Ovary (tissue), 9 donors: ENCODE results near the gene CLIP2. TPM values are rescaled to one million over a fixed set of nuclear protein-coding genes. Genes with fewer than 3 reads are reported as not detected.
"Not testable (repeated sequence)": the region's sequence is repeated elsewhere in the genome, so short reads cannot be mapped to it uniquely, and the experiment has no call there.

Source experiments
- DNase-seq, 5 donors: peaks; one replicate each; pipeline ENCODE4 v3.0.0-alpha.2; 2019 to 2020
- H3K27ac ChIP-seq, 2 donors: fragments of 200-600 bp; one replicate each; pipeline versions ENCODE4 v1.5.1 to v1.8.0; 2019 to 2022
- H3K27me3 ChIP-seq: fragments of 200-600 bp; one replicate; pipeline ENCODE4 v1.8.0; 2022
- H3K36me3 ChIP-seq: fragments of 200-600 bp; sonication (generic); one replicate; pipeline ENCODE4 v1.5.1; 2019
- H3K4me1 ChIP-seq: one replicate; pipeline ENCODE4 v1.8.1; 2013; ENCODE audit warnings: mild to moderate bottlenecking, moderate library complexity; ENCODE audit not compliant: insufficient read depth
- H3K4me3 ChIP-seq: fragments of 200-600 bp; sonication (generic); one replicate; pipeline ENCODE4 v1.5.1; 2017
- H3K9me3 ChIP-seq, 2 donors: fragments of 200-600 bp in 1 of 2; sonication (generic) in 1 of 2; one replicate each; pipeline versions ENCODE4 v1.5.1 to v1.8.1; 2013 to 2019; ENCODE audit warnings: mild to moderate bottlenecking in 1 of 2, moderate library complexity in 1 of 2
- EP300 ChIP-seq: sonication (generic); formaldehyde crosslinking; IDR thresholded peaks from one replicate; pipeline ENCODE4 v1.6.1; 2017; ENCODE audit warnings: antibody characterized with exemption
- POLR2A ChIP-seq: fragments of 450-650 bp; IDR thresholded peaks from one replicate; pipeline ENCODE4 v1.6.1; 2017; ENCODE audit warnings: antibody characterized with exemption, mild to moderate bottlenecking, moderate library complexity
- WGBS, 3 donors: extraction: QIAGEN DNeasy Blood & Tissue Kit in 1 of 3; methylation state at CpG; one replicate each; pipeline versions ENCODE4 v1.1.5 to v1.1.7; 2013 to 2017; 5-methylcytosine and 5-hydroxymethylcytosine counted together
- intact Hi-C, 4 donors: fragments of 100-400 bp; cut with DNase I; formaldehyde crosslinking; loops; one replicate each; pipeline versions ENCODE4 v1.11.0 to v1.15.1; 2022 to 2023
- polyA plus RNA-seq, 2 donors: library from polyadenylated mRNA; stranded (reverse); fragments of 200-250 nt in 1 of 2; fragments of 350-450 nt in 1 of 2; fragmentation: Illumina TruSeq in 1 of 2; extraction: RNeasy Lipid Tissue Mini Kit (QIAGEN cat#74804) in 1 of 2; gene quantifications; one replicate each; pipeline ENCODE4 v1.2.3, GENCODE V29; 2013 to 2014
- total RNA-seq, 7 donors: library from RNA; depleted of rRNA in 2 of 7; stranded (reverse); fragments of >200 nt in 2 of 7; fragmentation: NEBNext Ultra II Directional in 3 of 7; extraction: Animal tissue kit (Norgen Biotek cat#: 25700) in 3 of 7; gene quantifications; one replicate each; pipeline versions ENCODE4 v1.1.0 to v1.2.4, GENCODE V29; 2016 to 2023
- TF ChIP-seq, protein P1 (sequence below), 3 donors: fragments of 450-650 bp in 2 of 3; fragments of 200-600 bp in 1 of 3; IDR thresholded peaks; one replicate each; pipeline versions ENCODE4 v1.5.1 to v1.8.0; 2016 to 2022; ENCODE audit warnings: antibody characterized with exemption in 3 of 3, mild to moderate bottlenecking in 1 of 3
- donor health status: DM: no; HTN: no; CAD: no; lungs with moderate emphysema.
- donor health status: DM: no; HTN: no; CAD: no.
- donor health status: Bipolar disorder and iron deficiency.
- donor health status: DM: yes; HTN: yes; CAD: no.
- donor health status: DM: no; HTN: no; CAD: no.
- donor health status: DM: yes; HTN: yes; CAD: no.

CLIP2 gene
- total and polyA plus RNA-seq, 9 donors, result 5.1 to 51.5 (median 28.9) TPM

DNA sequence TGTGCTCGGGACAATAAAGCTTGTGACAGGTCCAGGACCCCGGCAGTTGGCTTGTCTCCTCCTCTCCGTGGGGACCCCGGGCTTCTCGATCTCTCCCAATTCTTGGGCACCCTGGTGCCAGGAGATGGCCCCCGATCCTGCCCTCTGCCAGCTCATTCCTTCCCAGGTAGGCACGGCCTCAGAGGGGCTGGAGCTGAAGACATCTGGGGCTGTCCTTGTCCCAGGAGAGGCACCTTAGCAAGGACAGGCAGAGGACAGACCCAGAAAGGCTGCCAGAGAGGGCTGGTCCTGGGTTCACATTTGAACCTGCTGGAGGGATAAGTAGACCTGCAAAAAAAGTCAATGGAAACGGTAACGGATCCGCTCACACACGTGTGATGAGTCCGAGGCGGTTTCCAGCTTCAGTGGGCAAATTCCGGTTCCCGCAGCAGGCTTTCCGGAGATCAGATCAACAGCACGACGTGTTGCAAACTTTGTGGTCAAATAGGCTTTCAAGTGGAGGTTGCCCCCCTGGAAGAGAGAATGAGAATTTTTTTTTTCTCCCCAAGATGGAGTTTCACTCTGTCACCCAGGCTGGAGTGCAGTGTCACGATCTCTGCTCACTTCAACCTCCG lies 116.8 kb downstream of the CLIP2 start:
- no peak for DNase-seq
- no peak overlapping the region for H3K4me3 ChIP-seq
- no peaks in the 10 kb centered on the region for H3K27me3 ChIP-seq
- WGBS, 3 donors, result 83 to 86% (median 85%) methylated on average over 20 of the region's 20 CpGs
- no peak overlapping the region for H3K27ac ChIP-seq
- H3K9me3 ChIP-seq, result no peaks in the 10 kb centered on the region
- H3K4me1 ChIP-seq, result no peaks in the 10 kb centered on the region
- TF ChIP-seq EP300, result no peak
- TF ChIP-seq, protein P1, sequence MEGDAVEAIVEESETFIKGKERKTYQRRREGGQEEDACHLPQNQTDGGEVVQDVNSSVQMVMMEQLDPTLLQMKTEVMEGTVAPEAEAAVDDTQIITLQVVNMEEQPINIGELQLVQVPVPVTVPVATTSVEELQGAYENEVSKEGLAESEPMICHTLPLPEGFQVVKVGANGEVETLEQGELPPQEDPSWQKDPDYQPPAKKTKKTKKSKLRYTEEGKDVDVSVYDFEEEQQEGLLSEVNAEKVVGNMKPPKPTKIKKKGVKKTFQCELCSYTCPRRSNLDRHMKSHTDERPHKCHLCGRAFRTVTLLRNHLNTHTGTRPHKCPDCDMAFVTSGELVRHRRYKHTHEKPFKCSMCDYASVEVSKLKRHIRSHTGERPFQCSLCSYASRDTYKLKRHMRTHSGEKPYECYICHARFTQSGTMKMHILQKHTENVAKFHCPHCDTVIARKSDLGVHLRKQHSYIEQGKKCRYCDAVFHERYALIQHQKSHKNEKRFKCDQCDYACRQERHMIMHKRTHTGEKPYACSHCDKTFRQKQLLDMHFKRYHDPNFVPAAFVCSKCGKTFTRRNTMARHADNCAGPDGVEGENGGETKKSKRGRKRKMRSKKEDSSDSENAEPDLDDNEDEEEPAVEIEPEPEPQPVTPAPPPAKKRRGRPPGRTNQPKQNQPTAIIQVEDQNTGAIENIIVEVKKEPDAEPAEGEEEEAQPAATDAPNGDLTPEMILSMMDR (IDR thresholded peaks at IDR 0.05), result no peak
- no peak for TF ChIP-seq POLR2A
- H3K36me3 ChIP-seq, result no peaks in the 10 kb centered on the region
- intact Hi-C loops, result loop anchor here in 2 of 4 donors (10.0 kb wide), 2 partner anchors 341 to 541 kb away; partner anchors contain the start of gene TMEM270 (in 1 of the 2)

DNA sequence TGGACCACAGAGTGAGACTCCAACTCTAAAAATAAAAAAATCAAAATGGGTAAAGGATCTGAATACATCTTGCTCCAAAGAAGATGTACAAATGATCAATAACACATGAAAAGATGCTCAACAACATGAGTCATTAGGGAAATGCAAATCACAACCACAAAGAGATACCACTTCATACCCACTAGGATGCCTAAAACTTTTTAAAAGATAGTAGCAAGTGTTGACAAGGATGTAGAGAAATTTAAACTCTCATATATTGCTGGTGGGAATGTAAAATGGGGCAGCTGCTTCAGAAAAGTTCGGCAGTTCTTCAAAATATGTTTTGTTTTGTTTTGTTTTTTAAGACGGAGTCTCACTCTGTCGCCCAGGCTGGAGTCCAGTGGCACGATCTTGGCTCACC lies 118.8 kb downstream of the CLIP2 start:
- Histone ChIP-seq H3K36me3 (no peaks in the 10 kb centered on the region), H3K4me1 (no peaks in the 10 kb centered on the region), H3K4me3 (no peak overlapping the region), H3K27me3 (no peaks in the 10 kb centered on the region), H3K9me3 (no peaks in the 10 kb centered on the region), H3K27ac (no peak overlapping the region)
- 25 to 62% (median 26%) methylated on average over 4 of the region's 4 CpGs for WGBS, 3 donors
- no peak for DNase-seq
- TF ChIP-seq, protein P1 (IDR thresholded peaks at IDR 0.05), result no peak
- no peak for TF ChIP-seq EP300
- TF ChIP-seq POLR2A, result no peak
- intact Hi-C loops, result loop anchor here in 2 of 4 donors (10.0 kb wide), 2 partner anchors 343 to 543 kb away; partner anchors contain the start of gene TMEM270 (in 1 of the 2)

DNA sequence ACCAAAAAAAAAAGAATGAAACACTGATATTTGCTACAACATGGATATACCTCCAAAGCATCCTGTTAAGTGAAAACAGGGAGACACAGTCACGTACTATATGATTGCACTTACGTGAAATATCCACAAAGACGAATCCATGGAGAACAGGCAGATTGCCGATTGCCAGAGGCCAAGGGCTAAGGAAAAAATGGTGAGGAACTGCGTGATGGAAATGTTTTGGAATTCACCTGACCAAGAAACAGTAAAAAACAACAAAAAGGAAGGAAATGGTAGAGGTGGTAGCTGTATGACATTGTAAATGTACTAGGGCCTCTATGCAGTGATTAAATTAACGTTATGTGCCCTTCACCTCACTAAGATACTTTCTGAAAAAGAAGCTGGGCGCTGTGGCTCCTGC lies 120.4 kb downstream of the CLIP2 start:
- Histone ChIP-seq H3K36me3 (no peaks in the 10 kb centered on the region), H3K9me3 (no peaks in the 10 kb centered on the region), H3K4me3 (no peak overlapping the region), H3K4me1 (no peaks in the 10 kb centered on the region), H3K27me3 (no peaks in the 10 kb centered on the region), H3K27ac (no peak overlapping the region)
- WGBS, 3 donors, result 48 to 67% (median 55%) methylated on average over 7 of the region's 7 CpGs
- intact Hi-C loops, result loop anchor here in 2 of 4 donors (10.0 kb wide), 2 partner anchors 345 to 545 kb away; partner anchors contain the start of gene TMEM270 (in 1 of the 2)
- DNase-seq, result no peak
- TF ChIP-seq, protein P1 (IDR thresholded peaks at IDR 0.05), result no peak
- no peak for TF ChIP-seq EP300
- TF ChIP-seq POLR2A, result no peak

DNA sequence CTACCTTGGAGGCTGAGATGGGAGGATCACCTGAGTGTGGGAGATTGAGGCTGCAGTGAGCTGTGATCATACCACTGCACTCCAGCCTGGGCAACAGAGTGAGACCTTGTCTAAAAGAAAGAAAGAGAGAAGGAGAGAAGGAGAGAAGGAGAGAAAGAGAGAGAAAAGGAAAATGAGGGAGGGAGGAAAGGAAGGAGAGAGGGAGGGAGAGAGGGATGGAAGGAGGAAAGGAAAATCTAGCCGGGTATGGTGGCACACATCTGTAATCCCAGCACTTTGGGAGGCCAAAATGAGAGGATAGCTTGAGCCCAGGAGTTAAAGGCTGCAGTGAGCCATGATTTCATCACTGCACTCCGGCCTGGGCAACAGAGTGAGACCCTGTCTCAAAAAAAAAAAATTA lies 121.6 kb downstream of the CLIP2 start:
- WGBS, 3 donors, result 42 to 53% (median 51%) methylated on average over 2 of the region's 2 CpGs
- H3K4me3 ChIP-seq, result no peak overlapping the region
- H3K9me3 ChIP-seq, result no peaks in the 10 kb centered on the region
- no peaks in the 10 kb centered on the region for H3K27me3 ChIP-seq
- DNase-seq, result no peak
- H3K27ac ChIP-seq, result no peak overlapping the region
- TF ChIP-seq POLR2A, result no peak
- TF ChIP-seq, protein P1 (IDR thresholded peaks at IDR 0.05), result no peak
- no peak for TF ChIP-seq EP300
- H3K36me3 ChIP-seq, result no peaks in the 10 kb centered on the region
- intact Hi-C loops, result no loop called here
- no peaks in the 10 kb centered on the region for H3K4me1 ChIP-seq

DNA sequence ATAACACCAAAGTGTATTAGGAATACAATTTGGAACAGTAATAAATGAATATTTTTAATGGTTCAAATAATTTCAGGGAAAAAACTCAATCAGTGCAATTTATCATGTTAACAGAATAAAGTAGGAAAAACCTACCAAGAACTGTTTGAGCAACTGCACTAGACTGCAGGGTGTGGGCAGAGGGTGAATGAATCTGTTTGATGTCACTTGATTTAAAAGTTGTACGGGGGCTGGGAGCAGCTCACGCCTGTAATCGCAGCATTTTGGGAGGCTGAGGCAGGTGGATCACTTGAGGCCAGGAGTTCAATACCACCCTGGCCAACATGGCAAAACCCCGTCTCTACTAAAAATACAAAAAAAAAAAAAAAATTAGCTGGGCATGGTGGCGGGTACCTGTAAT lies 122.4 kb downstream of the CLIP2 start:
- intact Hi-C loops, result not testable (repeated sequence)

More for the DNA sequence above, 122.4 kb downstream of the CLIP2 start:
- H3K27me3 ChIP-seq, H3K4me3 ChIP-seq, DNase-seq, H3K27ac ChIP-seq, H3K4me1 ChIP-seq, H3K36me3 ChIP-seq, H3K9me3 ChIP-seq: not testable (repeated sequence)
- 45 to 63% (median 53%) methylated on average over 5 of the region's 5 CpGs for WGBS, 3 donors
